Tibial nerve (tissue), 4 donors: Measurements from ENCODE around the gene UBE3A. TPM values are rescaled to one million over a fixed set of nuclear protein-coding genes. Genes with fewer than 3 reads are reported as not detected.

Source experiments
- DNase-seq, 2 donors: peaks; one replicate each; pipeline ENCODE4 v3.0.0-alpha.2; 2019; ENCODE audit warnings: low spot score in 2 of 2
- H3K27ac ChIP-seq, 4 donors: fragments of 200-600 bp; sonication (generic) in 3 of 4; one replicate each; pipeline ENCODE4 v1.5.1; 2017 to 2019; ENCODE audit warnings: mild to moderate bottlenecking in 1 of 4
- H3K27me3 ChIP-seq, 2 donors: fragments of 200-600 bp; sonication (generic) in 1 of 2; one replicate each; pipeline versions ENCODE4 v1.5.1 to v1.6.0; 2017 to 2019
- H3K36me3 ChIP-seq, 3 donors: fragments of 200-600 bp; sonication (generic); one replicate each; pipeline ENCODE4 v1.5.1; 2018 to 2019
- H3K4me1 ChIP-seq, 4 donors: fragments of 200-600 bp; sonication (generic) in 3 of 4; one replicate each; pipeline ENCODE4 v1.5.1; 2017 to 2019
- H3K4me3 ChIP-seq, 4 donors: fragments of 200-600 bp; sonication (generic) in 3 of 4; one replicate each; pipeline ENCODE4 v1.5.1; 2017 to 2019; ENCODE audit warnings: mild to moderate bottlenecking in 1 of 4, moderate library complexity in 1 of 4
- H3K9me3 ChIP-seq, 4 donors: fragments of 200-600 bp; sonication (generic) in 3 of 4; one replicate each; pipeline ENCODE4 v1.5.1; 2017 to 2019
- CTCF ChIP-seq, 5 experiments: fragments of 200-600 bp in 3 of 5; fragments of 450-650 bp in 2 of 5; sonication (generic) in 3 of 5; IDR thresholded peaks; one replicate each; pipeline ENCODE4 v1.5.1; 2016 to 2019; ENCODE audit warnings: antibody characterized with exemption in 5 of 5, mild to moderate bottlenecking in 3 of 5, moderate library complexity in 2 of 5
- EP300 ChIP-seq, 2 donors: sonication (generic); formaldehyde crosslinking; IDR thresholded peaks; one replicate each; pipeline ENCODE4 v1.6.1; 2017; ENCODE audit warnings: antibody characterized with exemption in 2 of 2, mild to moderate bottlenecking in 1 of 2
- POLR2A ChIP-seq, 2 donors: fragments of 450-650 bp; IDR thresholded peaks; one replicate each; pipeline ENCODE4 v1.6.1; 2017; ENCODE audit warnings: antibody characterized with exemption in 2 of 2, mild to moderate bottlenecking in 2 of 2, moderate library complexity in 2 of 2
- WGBS, 2 donors: methylation state at CpG; one replicate each; pipeline ENCODE4 v1.1.5; 2018; 5-methylcytosine and 5-hydroxymethylcytosine counted together
- total RNA-seq, 4 donors: library from RNA; depleted of rRNA; stranded (reverse); fragments of >200 nt; gene quantifications; one replicate each; pipeline ENCODE4 v1.1.0, GENCODE V29; 2016

Gene UBE3A
- total RNA-seq, 4 donors from 2014 or later, result 63.0 to 83.0 (median 77.1) TPM

GRCh38 chr15:25372298-25372697 is 66.5 kb downstream of the UBE3A start:
- Histone ChIP-seq H3K4me3 (no peak overlapping the region), H3K36me3 (peaks cover 5 to 63% (median 12%) of the 10 kb centered on the region in 3 donors), H3K27ac (no peak overlapping the region), H3K4me1 (peaks cover 0 to 6% (median 0%) of the 10 kb centered on the region in 4 donors), H3K27me3 (no peaks in the 10 kb centered on the region), H3K9me3 (no peaks in the 10 kb centered on the region)
- no peak for DNase-seq
- TF ChIP-seq CTCF (IDR thresholded peaks at IDR 0.05) (no peak), EP300 (IDR thresholded peaks at IDR 0.05) (no peak), POLR2A (IDR thresholded peaks at IDR 0.05) (no peak)
- 87 to 88% methylated on average over 1 of the region's 1 CpG for WGBS, 2 donors

DNA sequence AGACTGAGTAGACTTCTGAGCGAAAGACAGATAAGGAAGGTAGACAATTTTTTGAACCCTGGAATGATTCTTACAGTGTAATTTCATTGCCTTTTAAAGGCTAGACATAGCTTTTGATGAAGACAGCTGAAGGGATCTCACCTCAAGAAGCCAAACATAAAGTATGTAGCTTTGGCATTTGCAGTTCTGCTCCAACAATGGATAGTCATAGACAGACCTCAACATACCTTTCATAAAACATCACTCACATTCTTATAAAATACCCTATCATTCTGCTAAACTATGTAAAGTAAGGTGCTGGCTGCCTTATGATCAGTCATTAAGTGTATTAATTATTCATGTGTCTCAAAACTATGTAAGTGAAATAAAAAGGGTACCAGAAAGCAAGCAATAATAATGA is 70.0 kb downstream of the UBE3A start:
- H3K9me3 ChIP-seq, result no peaks in the 10 kb centered on the region
- no peak for DNase-seq
- TF ChIP-seq CTCF (IDR thresholded peaks at IDR 0.05), result no peak
- no peak for TF ChIP-seq EP300 (IDR thresholded peaks at IDR 0.05)
- TF ChIP-seq POLR2A (IDR thresholded peaks at IDR 0.05), result no peak
- H3K4me3 ChIP-seq, result no peak overlapping the region
- peaks cover 0 to 11% (median 0%) of the 10 kb centered on the region in 4 donors for H3K4me1 ChIP-seq
- no peaks in the 10 kb centered on the region for H3K27me3 ChIP-seq
- no peak overlapping the region for H3K27ac ChIP-seq
- peaks cover 0 to 56% (median 6%) of the 10 kb centered on the region in 3 donors for H3K36me3 ChIP-seq
- WGBS, 2 donors, result 96% methylated on average over 1 of the region's 1 CpG

- peaks cover 0 to 33% (median 2%) of the 10 kb centered on the region in 3 donors for H3K36me3 ChIP-seq
- peaks cover 0 to 11% (median 0%) of the 10 kb centered on the region in 4 donors for H3K4me1 ChIP-seq
- H3K9me3 ChIP-seq, result no peaks in the 10 kb centered on the region
- 86 to 88% methylated on average over 1 of the region's 1 CpG for WGBS, 2 donors
- no peak for DNase-seq
- H3K4me3 ChIP-seq, result no peak overlapping the region
- H3K27ac ChIP-seq, result no peak overlapping the region
- TF ChIP-seq EP300 (IDR thresholded peaks at IDR 0.05), result no peak
- TF ChIP-seq POLR2A (IDR thresholded peaks at IDR 0.05), result no peak
- no peak for TF ChIP-seq CTCF (IDR thresholded peaks at IDR 0.05)
- H3K27me3 ChIP-seq, result no peaks in the 10 kb centered on the region
Observed at GRCh38 chr15:25366058-25366457, 72.8 kb downstream of the UBE3A start.

DNA sequence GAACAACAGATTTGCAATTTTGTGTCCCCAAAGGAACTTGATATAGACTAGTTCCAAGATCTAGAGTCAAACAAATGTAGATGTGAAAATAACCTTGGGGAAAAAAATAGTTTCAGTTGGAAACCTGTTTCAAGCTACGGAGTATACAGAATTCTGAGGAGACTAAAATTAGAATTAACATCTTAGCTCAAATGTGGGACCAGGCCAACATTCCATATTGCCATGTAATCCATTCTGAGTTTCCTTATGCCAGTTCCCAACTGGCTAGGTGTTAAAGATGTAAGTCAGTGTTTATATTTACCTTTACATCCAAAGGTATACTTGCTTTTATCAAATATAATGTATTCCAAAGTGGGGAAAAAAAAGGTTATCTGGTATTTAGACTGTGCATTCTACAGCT is 76.3 kb downstream of the UBE3A start:
- Histone ChIP-seq H3K4me3 (no peak overlapping the region), H3K9me3 (no peaks in the 10 kb centered on the region), H3K4me1 (peaks cover 0 to 10% (median 0%) of the 10 kb centered on the region in 4 donors), H3K36me3 (peaks cover 0 to 38% (median 0%) of the 10 kb centered on the region in 3 donors), H3K27ac (no peak overlapping the region), H3K27me3 (no peaks in the 10 kb centered on the region)
- no peak for TF ChIP-seq POLR2A (IDR thresholded peaks at IDR 0.05)
- no peak for TF ChIP-seq CTCF (IDR thresholded peaks at IDR 0.05)
- TF ChIP-seq EP300 (IDR thresholded peaks at IDR 0.05), result no peak
- WGBS, 2 donors, result 74 to 79% methylated on average over 1 of the region's 1 CpG
- no peak for DNase-seq

DNA sequence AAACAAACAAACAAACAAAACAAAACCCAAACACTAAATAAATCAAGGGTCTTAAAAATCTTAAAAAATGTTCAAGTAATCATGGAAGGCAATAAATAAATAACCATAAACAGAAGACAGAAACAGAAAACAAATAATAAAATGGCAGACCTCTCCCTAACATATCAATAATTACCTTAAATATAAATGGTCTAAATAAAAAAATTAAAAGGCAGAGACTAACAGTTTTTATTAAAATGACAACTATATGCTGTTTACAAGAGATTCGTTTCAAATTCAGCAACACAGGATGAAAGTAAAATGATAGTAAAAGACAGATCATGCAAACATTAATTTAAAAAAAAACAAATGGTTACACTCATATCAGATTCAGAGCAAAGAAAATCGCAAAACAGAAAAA is 91.1 kb downstream of the UBE3A start:
- H3K27ac ChIP-seq, result no peak overlapping the region
- no peak for TF ChIP-seq EP300 (IDR thresholded peaks at IDR 0.05)
- TF ChIP-seq POLR2A (IDR thresholded peaks at IDR 0.05), result no peak
- no peak for TF ChIP-seq CTCF (IDR thresholded peaks at IDR 0.05)
- H3K9me3 ChIP-seq, result peaks cover 0 to 28% (median 11%) of the 10 kb centered on the region in 4 donors
- H3K4me3 ChIP-seq, result no peak overlapping the region
- H3K36me3 ChIP-seq, result peaks cover 0 to 83% (median 0%) of the 10 kb centered on the region in 3 donors
- no peaks in the 10 kb centered on the region for H3K4me1 ChIP-seq
- DNase-seq, result no peak
- H3K27me3 ChIP-seq, result no peaks in the 10 kb centered on the region
- 100% methylated on average over 2 of the region's 2 CpGs for WGBS, 2 donors
